Activated naive CD4-positive, alpha-beta T cell treated with anti-CD3 and anti-CD28 coated beads, Interleukin-2, amount 50 U/mL, for 72 hours (primary cell): ENCODE data around the gene INTS6L. TPM values are rescaled to one million over a fixed set of nuclear protein-coding genes. Genes with fewer than 3 reads are reported as not detected.

Source experiments
- total RNA-seq, 2 donors: library from RNA; stranded (reverse); gene quantifications; one replicate each; pipeline ENCODE4 v1.2.3, GENCODE V29; 2022

Gene INTS6L
- total RNA-seq, 2 donors from 2014 or later: 26.0 to 30.3 TPM

Other genes starting within 250 kb of the INTS6L start
- not detected for gene ETDC, start 211.2 kb upstream of the INTS6L start, total RNA-seq
- 1 to 10 TPM; 4.1 to 5.8 TPM for gene ZNF75D, start 176.6 kb upstream of the INTS6L start, total RNA-seq
- gene ZNF449, start 175.9 kb upstream of the INTS6L start, total RNA-seq: 1 to 10 TPM; 1.6 to 2.3 TPM
- under 1 TPM; 0.18 to 0.54 TPM for gene SMIM10L2A, start 98.7 kb upstream of the INTS6L start, total RNA-seq
- gene CT45A1, start 193.0 kb downstream of the INTS6L start, total RNA-seq: not detected
- not detected for gene CT45A3, start 247.5 kb downstream of the INTS6L start, total RNA-seq